HG02943 (cell line): ENCODE data around the gene C12orf76.
A peak's percentile ranks its signal among the peaks of the same experiment; 100 is the strongest.
"Not testable (repeated sequence)": the region's sequence is repeated elsewhere in the genome, so short reads cannot be mapped to it uniquely, and the experiment has no call there.

Experiments used
- ATAC-seq: cut with Tn5 transposase; IDR thresholded peaks from one replicate; pipeline ENCODE4 v1.9.1; 2021; ENCODE audit warnings: mild to moderate bottlenecking, low read depth, moderate library complexity; ENCODE audit not compliant: unreplicated experiment

The C12orf76 gene

GRCh38 chr12:110028323-110028722 lies 20.0 kb downstream of the C12orf76 start:
- ATAC-seq, result no peak

- ATAC-seq, result no peak
Measured at GRCh38 chr12:110024051-110024450, 24.3 kb downstream of the C12orf76 start.

GRCh38 chr12:110023059-110023980 lies 25.0 kb downstream of the C12orf76 start:
- ATAC-seq, result no peak

GRCh38 chr12:110020956-110021355 lies 27.4 kb downstream of the C12orf76 start:
- no peak for ATAC-seq

GRCh38 chr12:110015132-110015531 lies 33.2 kb downstream of the C12orf76 start:
- no peak for ATAC-seq

- no peak for ATAC-seq
Measured at GRCh38 chr12:110012659-110013058, 35.7 kb downstream of the C12orf76 start.

GRCh38 chr12:110012137-110012536 lies 36.2 kb downstream of the C12orf76 start:
- ATAC-seq, result no peak

GRCh38 chr12:110010853-110011723 lies 37.2 kb downstream of the C12orf76 start:
- ATAC-seq, result no peak

GRCh38 chr12:110008681-110009398 lies 39.5 kb downstream of the C12orf76 start:
- ATAC-seq, result not testable (repeated sequence)

GRCh38 chr12:110007881-110008280 lies 40.4 kb downstream of the C12orf76 start:
- ATAC-seq, result no peak

- no peak for ATAC-seq
Measured at GRCh38 chr12:110006115-110006514, 42.2 kb downstream of the C12orf76 start.

- no peak for ATAC-seq
Measured at GRCh38 chr12:110005319-110005973, 42.9 kb downstream of the C12orf76 start.

- no peak for ATAC-seq
Measured at GRCh38 chr12:110004598-110004997, 43.7 kb downstream of the C12orf76 start.

- ATAC-seq, result no peak
Measured at GRCh38 chr12:110002676-110003515, 45.4 kb downstream of the C12orf76 start.

- ATAC-seq, result no peak
Measured at GRCh38 chr12:110001596-110001995, 46.7 kb downstream of the C12orf76 start.

GRCh38 chr12:109999983-110000505 lies 48.3 kb downstream of the C12orf76 start:
- ATAC-seq, result no peak

GRCh38 chr12:109999649-109999971 lies 48.7 kb downstream of the C12orf76 start:
- no peak for ATAC-seq

GRCh38 chr12:109998904-109999648 lies 49.2 kb downstream of the C12orf76 start, which contains the start of gene ANKRD13A:
Gene ANKRD13A (plus strand): TSS chr12:109999430. CDS start chr12:109999689, 259 bp downstream.
- peak; percentile 50 for ATAC-seq
